ENCODE results near the gene ARL11. TPM values are rescaled to one million over a fixed set of nuclear protein-coding genes. Genes with fewer than 3 reads are reported as not detected.
"Not testable (repeated sequence)": the region's sequence is repeated elsewhere in the genome, so short reads cannot be mapped to it uniquely, and the experiment has no call there.

The ARL11 gene
- total RNA-seq, 2 donors from 2014 or later, result 0.05 to 0.40 TPM

GRCh38 chr13:49594576-49594975, 33.7 kb upstream of the ARL11 start:
- Histone ChIP-seq H3K27ac (no peak overlapping the region), H3K9me3 (no peaks in the 10 kb centered on the region), H3K36me3 (no peaks in the 10 kb centered on the region), H3K4me3 (no peak overlapping the region), H3K4me1 (replicated peaks) (no peaks in the 10 kb centered on the region), H3K27me3 (replicated peaks; ENCODE audit: insufficient read depth) (no peaks in the 10 kb centered on the region)
- intact Hi-C loops (cut with DNase I), result no loop called here
- no peak for DNase-seq (ENCODE audit: low spot score)
- TF ChIP-seq CTCF (IDR thresholded peaks at IDR 0.05), result no peak
- TF ChIP-seq POLR2A (IDR thresholded peaks at IDR 0.05), result no peak

GRCh38 chr13:49596221-49596620, 32.1 kb upstream of the ARL11 start:
- Histone ChIP-seq H3K27me3 (replicated peaks; ENCODE audit: insufficient read depth) (no peaks in the 10 kb centered on the region), H3K27ac (no peak overlapping the region), H3K4me3 (no peak overlapping the region), H3K9me3 (no peaks in the 10 kb centered on the region), H3K36me3 (no peaks in the 10 kb centered on the region), H3K4me1 (replicated peaks) (no peaks in the 10 kb centered on the region)
- WGBS, result 66% methylated on average over 2 of the region's 2 CpGs
- TF ChIP-seq POLR2AphosphoS5 (IDR thresholded peaks at IDR 0.05) (no peak), CTCF (IDR thresholded peaks at IDR 0.05) (no peak), POLR2A (IDR thresholded peaks at IDR 0.05) (no peak)
- no peak for DNase-seq (ENCODE audit: low spot score)
- intact Hi-C loops (cut with DNase I), result no loop called here

- DNase-seq (ENCODE audit: low spot score), result no peak
- no peak overlapping the region for H3K27ac ChIP-seq
- no peaks in the 10 kb centered on the region for H3K9me3 ChIP-seq
- no peaks in the 10 kb centered on the region for H3K4me1 ChIP-seq (replicated peaks)
- no peaks in the 10 kb centered on the region for H3K27me3 ChIP-seq (replicated peaks; ENCODE audit: insufficient read depth)
- no peak for TF ChIP-seq POLR2A (IDR thresholded peaks at IDR 0.05)
- TF ChIP-seq POLR2AphosphoS5 (IDR thresholded peaks at IDR 0.05), result peak; percentile 13
- intact Hi-C loops (cut with DNase I), result no loop called here
- H3K4me3 ChIP-seq, result no peak overlapping the region
- H3K36me3 ChIP-seq, result no peaks in the 10 kb centered on the region
- 68% methylated on average over 11 of the region's 11 CpGs for WGBS
Observed at GRCh38 chr13:49597043-49597641, 31.2 kb upstream of the ARL11 start.

- 28% methylated on average over 1 of the region's 1 CpG for WGBS
- no peaks in the 10 kb centered on the region for H3K27me3 ChIP-seq (replicated peaks; ENCODE audit: insufficient read depth)
- peak overlapping the region; percentile 52 to 65 for H3K27ac ChIP-seq
- H3K9me3 ChIP-seq, result no peaks in the 10 kb centered on the region
- H3K4me3 ChIP-seq, result no peak overlapping the region
- intact Hi-C loops (cut with DNase I), result loop anchor here (5.0 kb wide), 1 partner anchor 105 kb away; the partner anchor contains the start of gene PHF11
- TF ChIP-seq POLR2A (IDR thresholded peaks at IDR 0.05) (no peak), POLR2AphosphoS5 (IDR thresholded peaks at IDR 0.05) (peak; percentile 79), CTCF (IDR thresholded peaks at IDR 0.05) (no peak)
- peak; percentile 37 for DNase-seq (ENCODE audit: low spot score)
- no peaks in the 10 kb centered on the region for H3K36me3 ChIP-seq
- no peaks in the 10 kb centered on the region for H3K4me1 ChIP-seq (replicated peaks)
Observed at GRCh38 chr13:49602005-49602404, 26.3 kb upstream of the ARL11 start.

- DNase-seq (ENCODE audit: low spot score); H3K9me3 ChIP-seq; H3K36me3 ChIP-seq; H3K4me1 ChIP-seq (replicated peaks); H3K27me3 ChIP-seq (replicated peaks; ENCODE audit: insufficient read depth); H3K4me3 ChIP-seq: not testable (repeated sequence)
- WGBS, result 52% methylated on average over 7 of the region's 7 CpGs
- intact Hi-C loops (cut with DNase I), result loop anchor here (5.0 kb wide), 1 partner anchor 105 kb away; the partner anchor contains the start of gene PHF11
- H3K27ac ChIP-seq, result peak overlapping the region; percentile 52 to 65
Observed at GRCh38 chr13:49602615-49603014, 25.7 kb upstream of the ARL11 start.

GRCh38 chr13:49604570-49604969, 23.7 kb upstream of the ARL11 start:
- intact Hi-C loops (cut with DNase I), result loop anchor here (5.0 kb wide), 1 partner anchor 107 kb away; the partner anchor contains the start of gene PHF11
- Histone ChIP-seq H3K4me1 (replicated peaks) (no peaks in the 10 kb centered on the region), H3K9me3 (no peaks in the 10 kb centered on the region), H3K36me3 (no peaks in the 10 kb centered on the region), H3K27me3 (replicated peaks; ENCODE audit: insufficient read depth) (no peaks in the 10 kb centered on the region), H3K4me3 (no peak overlapping the region), H3K27ac (no peak overlapping the region)
- TF ChIP-seq POLR2A (IDR thresholded peaks at IDR 0.05) (no peak), POLR2AphosphoS5 (IDR thresholded peaks at IDR 0.05) (no peak), CTCF (IDR thresholded peaks at IDR 0.05) (no peak)
- DNase-seq (ENCODE audit: low spot score), result no peak
- WGBS, result 48% methylated on average over 5 of the region's 5 CpGs
